Measurements from ENCODE around the gene MBOAT7.
"Not testable (repeated sequence)": the region's sequence is repeated elsewhere in the genome, so short reads cannot be mapped to it uniquely, and the experiment has no call there.

Gene MBOAT7

DNA sequence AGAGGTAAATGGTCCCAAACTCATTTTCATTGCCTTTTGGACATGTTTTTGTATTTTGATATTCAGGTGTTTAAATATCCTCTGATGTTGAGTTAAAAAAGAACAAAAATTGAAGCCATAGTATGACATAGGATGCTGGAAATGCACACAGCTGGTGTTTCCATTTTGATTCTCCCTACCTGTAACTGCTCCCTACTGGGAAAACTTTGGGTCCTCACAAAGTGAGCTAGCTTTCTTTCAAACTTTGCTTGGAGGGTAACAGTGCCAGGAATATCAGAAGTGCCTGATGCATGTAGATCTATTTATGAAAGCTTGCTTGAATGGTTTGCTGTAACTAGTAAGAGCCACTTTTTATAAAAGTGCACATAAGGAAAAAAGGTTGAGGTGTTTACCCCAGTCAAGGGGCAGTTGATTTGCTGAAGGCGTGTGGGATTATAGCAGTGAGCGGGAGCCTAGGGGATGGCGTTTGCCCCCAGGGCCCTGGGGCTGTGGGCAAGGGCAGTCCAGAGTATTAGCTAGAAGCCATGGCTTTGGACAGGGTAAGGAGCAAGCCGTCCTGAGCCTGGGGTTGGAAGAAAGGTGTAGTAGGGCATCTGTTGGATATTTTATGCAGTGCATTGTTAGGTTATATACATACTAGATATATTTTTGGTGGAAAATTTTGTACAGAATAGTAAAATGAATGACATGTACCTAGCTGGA lies 15.5 kb upstream of the MBOAT7 start:
- Histone ChIP-seq H3K4me3 (no peak overlapping the region), H3K27me3 (ENCODE audit: low read depth) (no peaks in the 10 kb centered on the region), H3K9me3 (no peaks in the 10 kb centered on the region), H3K4me1 (peaks cover 36% of the 10 kb centered on the region), H3K36me3 (replicated peaks) (peaks cover 77% of the 10 kb centered on the region)
- DNase-seq (ENCODE audit: low spot score in 2 of 2): no peak
- in situ Hi-C loops (cut with MboI; ENCODE audit: low sequenced_read_pairs): no loop called here

DNA sequence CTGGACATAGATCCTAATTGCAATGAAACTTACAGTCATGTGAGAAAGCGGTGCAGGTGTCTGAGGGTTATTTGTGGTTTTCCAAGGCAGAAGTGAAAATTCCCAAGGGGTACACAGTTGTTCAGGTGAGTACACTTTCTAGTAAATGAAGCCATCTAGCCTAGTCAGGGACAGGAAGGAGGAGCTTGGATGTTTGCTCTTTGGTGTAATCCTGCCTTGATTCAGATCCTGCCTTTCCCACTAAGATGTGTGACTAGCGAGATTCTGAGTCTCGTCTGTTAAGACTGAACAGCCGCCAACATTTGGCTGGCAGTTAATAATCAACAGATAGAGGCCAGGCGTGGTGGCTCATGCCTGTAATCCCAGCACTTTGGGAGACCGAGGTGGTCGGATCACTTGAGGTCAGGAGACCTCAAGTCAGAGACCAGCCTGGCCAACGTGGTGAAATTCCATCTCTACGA lies 13.8 kb upstream of the MBOAT7 start:
- Histone ChIP-seq H3K36me3 (replicated peaks) (peaks cover 74% of the 10 kb centered on the region), H3K4me3 (peak overlapping the region; percentile 79; the same call in 1 of the 2 replicates), H3K9me3 (no peaks in the 10 kb centered on the region), H3K4me1 (peaks cover 29% of the 10 kb centered on the region), H3K27me3 (ENCODE audit: low read depth) (no peaks in the 10 kb centered on the region)
- DNase-seq (ENCODE audit: low spot score in 2 of 2): no peak
- in situ Hi-C loops (cut with MboI; ENCODE audit: low sequenced_read_pairs): no loop called here

DNA sequence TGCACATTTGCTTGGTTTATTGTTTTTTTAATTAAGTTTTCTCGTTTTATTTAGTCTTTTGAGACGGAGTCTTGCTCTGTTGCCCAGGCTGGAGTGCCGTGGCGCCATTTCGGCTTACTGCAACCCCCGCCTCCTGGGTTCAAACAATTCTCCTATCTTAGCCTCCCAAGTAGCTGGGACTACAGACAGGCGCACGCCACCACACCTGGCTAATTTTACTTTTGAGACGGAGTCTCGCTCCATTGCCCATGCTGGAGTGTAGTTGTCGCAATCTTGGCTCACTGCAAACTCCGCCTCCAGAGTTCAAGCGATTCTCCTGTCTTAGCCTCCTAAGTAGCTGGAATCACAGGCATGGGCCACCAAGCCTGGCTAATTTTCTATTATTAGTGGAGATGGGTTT lies 12.6 kb upstream of the MBOAT7 start:
- H3K36me3 ChIP-seq (replicated peaks): peaks cover 62% of the 10 kb centered on the region

DNA sequence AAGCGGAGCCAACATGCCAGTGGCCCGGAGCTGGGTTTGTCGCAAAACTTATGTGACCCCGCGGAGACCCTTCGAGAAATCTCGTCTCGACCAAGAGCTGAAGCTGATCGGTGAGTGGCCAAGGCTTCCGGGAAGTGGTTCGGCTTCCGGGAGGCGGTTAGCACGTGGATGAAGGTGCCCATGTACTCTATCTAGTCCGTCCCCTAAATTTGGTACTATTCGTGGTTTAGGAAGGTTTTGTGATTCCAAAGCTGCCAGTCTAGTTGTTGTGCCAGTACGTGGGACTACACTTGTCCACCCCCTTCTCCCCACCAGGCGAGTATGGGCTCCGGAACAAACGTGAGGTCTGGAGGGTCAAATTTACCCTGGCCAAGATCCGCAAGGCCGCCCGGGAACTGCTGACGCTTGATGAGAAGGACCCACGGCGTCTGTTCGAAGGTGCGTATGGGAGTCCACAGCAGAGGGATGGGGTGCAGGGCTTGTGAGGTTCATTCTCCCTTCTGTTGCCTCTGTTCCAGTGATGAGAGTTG lies 11.9 kb upstream of the MBOAT7 start:
- Histone ChIP-seq H3K4me3 (peak overlapping the region; percentile 79), H3K4me1 (peaks cover 29% of the 10 kb centered on the region), H3K36me3 (replicated peaks) (peaks cover 55% of the 10 kb centered on the region), H3K27me3 (ENCODE audit: low read depth) (no peaks in the 10 kb centered on the region), H3K9me3 (no peaks in the 10 kb centered on the region)
- in situ Hi-C loops (cut with MboI; ENCODE audit: low sequenced_read_pairs): no loop called here
- no peak for DNase-seq (ENCODE audit: low spot score in 2 of 2)

More for the DNA sequence above, 12.6 kb upstream of the MBOAT7 start:
- H3K4me1 ChIP-seq: peaks cover 29% of the 10 kb centered on the region
- no peaks in the 10 kb centered on the region for H3K9me3 ChIP-seq
- peak overlapping the region; percentile 79 for H3K4me3 ChIP-seq
- no peak for DNase-seq (ENCODE audit: low spot score in 2 of 2)
- no peaks in the 10 kb centered on the region for H3K27me3 ChIP-seq (ENCODE audit: low read depth)
- in situ Hi-C loops (cut with MboI; ENCODE audit: low sequenced_read_pairs): no loop called here

DNA sequence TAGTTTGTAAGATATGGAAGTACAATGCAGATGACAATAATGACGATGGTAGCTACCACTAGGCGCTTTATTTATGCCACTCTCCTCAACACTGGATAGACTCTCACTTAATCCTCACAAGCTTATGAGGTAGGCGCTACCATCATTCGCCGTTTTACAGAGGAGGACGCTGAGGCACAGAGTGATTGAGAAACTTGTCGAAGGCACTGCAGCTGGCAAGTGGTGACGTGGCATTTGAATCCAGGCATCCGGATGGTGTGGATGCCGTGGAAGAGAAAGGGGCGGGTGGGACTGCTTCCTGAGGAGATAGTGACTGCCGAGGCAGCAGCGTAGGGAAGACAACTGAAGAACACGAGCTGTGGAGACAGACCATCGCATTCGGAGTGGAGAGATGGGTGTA lies 10.0 kb upstream of the MBOAT7 start:
- Histone ChIP-seq H3K36me3 (replicated peaks) (peaks cover 39% of the 10 kb centered on the region), H3K4me3 (no peak overlapping the region), H3K9me3 (no peaks in the 10 kb centered on the region), H3K27me3 (ENCODE audit: low read depth) (no peaks in the 10 kb centered on the region), H3K4me1 (peaks cover 28% of the 10 kb centered on the region)
- DNase-seq (ENCODE audit: low spot score in 2 of 2): no peak
- in situ Hi-C loops (cut with MboI; ENCODE audit: low sequenced_read_pairs): loop anchor here (25.0 kb wide), 1 partner anchor 1463 kb away; the partner anchor contains the start of gene U2AF2

DNA sequence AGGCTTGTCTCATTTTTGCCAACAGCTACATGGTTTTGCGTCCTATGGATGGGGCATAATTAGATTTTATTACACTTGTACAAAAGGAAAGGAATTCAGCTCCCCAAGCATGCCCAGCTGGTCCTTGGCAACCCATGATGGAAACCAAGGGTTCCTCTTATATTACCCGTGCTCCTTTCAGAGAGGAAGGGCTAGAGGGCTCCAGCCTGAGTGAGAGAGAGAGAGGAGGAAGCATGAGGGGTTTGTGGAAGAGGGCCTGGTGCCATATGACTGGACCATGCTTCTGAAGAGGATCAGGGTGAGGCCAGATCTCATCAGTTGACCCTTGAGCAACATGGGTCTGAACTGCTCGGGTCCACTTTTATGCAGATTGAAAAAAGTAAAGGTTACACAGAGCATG lies 7.7 kb upstream of the MBOAT7 start:
- Histone ChIP-seq H3K27me3 (ENCODE audit: low read depth) (no peaks in the 10 kb centered on the region), H3K4me3 (no peak overlapping the region), H3K4me1 (peaks cover 12% of the 10 kb centered on the region), H3K36me3 (replicated peaks) (peaks cover 32% of the 10 kb centered on the region), H3K9me3 (no peaks in the 10 kb centered on the region)
- no peak for DNase-seq (ENCODE audit: low spot score in 2 of 2)
- in situ Hi-C loops (cut with MboI; ENCODE audit: low sequenced_read_pairs): loop anchor here (25.0 kb wide), 1 partner anchor 1465 kb away; the partner anchor contains the start of gene U2AF2

DNA sequence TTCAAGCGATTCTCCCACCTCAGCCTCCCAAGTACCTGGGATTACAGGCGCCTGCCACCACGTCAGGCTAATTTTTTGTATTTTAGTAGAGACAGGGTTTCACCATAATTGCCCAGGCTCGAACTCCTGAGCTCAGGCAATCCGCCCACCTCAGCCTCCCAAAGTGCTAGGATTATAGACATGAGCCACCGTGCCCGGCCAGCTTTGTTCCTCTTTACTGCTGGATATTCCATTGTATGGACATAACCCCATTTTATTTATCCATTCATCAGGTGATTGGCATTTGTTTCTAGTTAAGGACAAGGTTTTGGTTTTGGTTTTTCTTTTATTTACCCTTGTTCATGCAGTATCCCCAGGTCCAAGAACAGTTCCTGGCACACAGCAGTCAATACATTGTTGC lies 7.2 kb upstream of the MBOAT7 start:
- no peak for DNase-seq (ENCODE audit: low spot score in 2 of 2)
- no peaks in the 10 kb centered on the region for H3K27me3 ChIP-seq (ENCODE audit: low read depth)
- peaks cover 8% of the 10 kb centered on the region for H3K4me1 ChIP-seq
- peaks cover 26% of the 10 kb centered on the region for H3K36me3 ChIP-seq (replicated peaks)
- no peaks in the 10 kb centered on the region for H3K9me3 ChIP-seq
- in situ Hi-C loops (cut with MboI; ENCODE audit: low sequenced_read_pairs): loop anchor here (25.0 kb wide), 1 partner anchor 1466 kb away; the partner anchor contains the start of gene U2AF2
- H3K4me3 ChIP-seq: no peak overlapping the region

DNA sequence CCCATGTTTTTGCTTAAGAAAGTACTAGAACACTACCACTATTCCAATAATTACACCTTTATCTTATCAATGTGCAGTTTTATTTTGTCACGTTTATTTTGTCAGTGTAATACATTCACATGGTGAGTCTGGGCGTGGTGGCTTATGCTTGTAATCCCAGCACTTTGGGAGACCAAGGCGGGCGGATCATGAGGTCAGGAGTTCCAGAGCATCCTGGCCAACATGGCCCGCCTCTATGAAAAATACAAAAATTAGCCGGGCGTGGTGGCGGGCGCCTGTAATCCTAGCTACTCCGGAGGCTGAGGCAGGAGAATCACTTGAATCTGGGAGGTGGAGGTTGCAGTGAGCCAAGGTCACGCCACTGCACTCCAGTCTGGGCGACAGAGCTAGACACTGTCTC lies 5.1 kb upstream of the MBOAT7 start:
- not testable (repeated sequence) for H3K27me3 ChIP-seq (ENCODE audit: low read depth); H3K4me1 ChIP-seq; DNase-seq (ENCODE audit: low spot score in 2 of 2); H3K4me3 ChIP-seq; H3K9me3 ChIP-seq
- in situ Hi-C loops (cut with MboI; ENCODE audit: low sequenced_read_pairs): loop anchor here (25.0 kb wide), 1 partner anchor 1468 kb away; the partner anchor contains the start of gene U2AF2
- peaks cover 18% of the 10 kb centered on the region for H3K36me3 ChIP-seq (replicated peaks)

DNA sequence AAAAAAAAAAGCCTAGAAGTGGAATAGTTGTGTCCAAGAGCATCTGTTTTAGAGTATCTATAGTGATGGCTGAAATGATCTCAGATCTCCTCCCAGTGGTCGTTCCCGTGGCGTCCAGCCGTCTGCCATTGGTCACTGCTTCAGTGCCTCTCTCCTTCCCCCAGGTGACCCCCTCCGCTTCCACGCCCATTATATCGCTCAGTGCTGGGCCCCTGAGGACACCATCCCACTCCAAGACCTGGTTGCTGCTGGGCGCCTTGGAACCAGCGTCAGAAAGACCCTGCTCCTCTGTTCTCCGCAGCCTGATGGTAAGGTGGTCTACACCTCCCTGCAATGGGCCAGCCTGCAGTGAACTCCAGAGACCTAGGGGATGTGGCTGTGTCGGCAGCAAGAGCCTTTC lies 3.6 kb upstream of the MBOAT7 start:
- Histone ChIP-seq H3K4me3 (no peak overlapping the region), H3K36me3 (replicated peaks) (peaks cover 18% of the 10 kb centered on the region), H3K4me1 (peaks cover 6% of the 10 kb centered on the region; the same call in 1 of the 2 replicates), H3K27me3 (ENCODE audit: low read depth) (no peaks in the 10 kb centered on the region), H3K9me3 (no peaks in the 10 kb centered on the region)
- DNase-seq (ENCODE audit: low spot score in 2 of 2): no peak
- in situ Hi-C loops (cut with MboI; ENCODE audit: low sequenced_read_pairs): loop anchor here (25.0 kb wide), 1 partner anchor 1469 kb away; the partner anchor contains the start of gene U2AF2

DNA sequence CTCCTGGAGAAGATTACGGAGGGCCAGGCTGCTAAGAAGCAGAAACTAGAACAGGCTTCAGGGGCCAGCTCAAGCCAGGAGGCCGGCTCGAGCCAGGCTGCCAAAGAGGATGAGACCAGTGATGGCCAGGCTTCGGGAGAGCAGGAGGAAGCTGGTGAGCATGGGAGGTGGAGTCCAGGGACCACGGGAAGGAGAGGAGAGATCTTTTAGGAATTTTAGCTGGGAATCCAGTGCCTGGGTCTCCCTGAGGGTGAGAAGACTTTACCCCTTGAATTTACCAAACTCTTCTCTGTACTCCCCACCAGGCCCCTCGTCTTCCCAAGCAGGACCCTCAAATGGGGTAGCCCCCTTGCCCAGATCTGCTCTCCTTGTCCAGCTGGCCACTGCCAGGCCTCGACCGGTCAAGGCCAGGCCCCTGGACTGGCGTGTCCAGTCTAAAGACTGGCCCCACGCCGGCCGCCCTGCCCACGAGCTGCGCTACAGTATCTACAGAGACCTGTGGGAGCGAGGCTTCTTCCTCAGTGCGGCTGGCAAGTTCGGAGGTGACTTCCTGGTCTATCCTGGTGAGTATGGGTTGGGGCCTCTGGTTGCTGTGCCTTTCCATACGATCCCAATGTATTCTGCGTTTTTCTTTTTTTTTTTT lies 2.6 kb upstream of the MBOAT7 start:
- in situ Hi-C loops (cut with MboI; ENCODE audit: low sequenced_read_pairs): loop anchor here (25.0 kb wide), 1 partner anchor 1470 kb away; the partner anchor contains the start of gene U2AF2
- Histone ChIP-seq H3K9me3 (no peaks in the 10 kb centered on the region), H3K4me3 (peak overlapping the region; percentile 99), H3K4me1 (peaks cover 6% of the 10 kb centered on the region; the same call in 1 of the 2 replicates), H3K36me3 (replicated peaks) (peaks cover 22% of the 10 kb centered on the region), H3K27me3 (ENCODE audit: low read depth) (no peaks in the 10 kb centered on the region)
- no peak for DNase-seq (ENCODE audit: low spot score in 2 of 2)

DNA sequence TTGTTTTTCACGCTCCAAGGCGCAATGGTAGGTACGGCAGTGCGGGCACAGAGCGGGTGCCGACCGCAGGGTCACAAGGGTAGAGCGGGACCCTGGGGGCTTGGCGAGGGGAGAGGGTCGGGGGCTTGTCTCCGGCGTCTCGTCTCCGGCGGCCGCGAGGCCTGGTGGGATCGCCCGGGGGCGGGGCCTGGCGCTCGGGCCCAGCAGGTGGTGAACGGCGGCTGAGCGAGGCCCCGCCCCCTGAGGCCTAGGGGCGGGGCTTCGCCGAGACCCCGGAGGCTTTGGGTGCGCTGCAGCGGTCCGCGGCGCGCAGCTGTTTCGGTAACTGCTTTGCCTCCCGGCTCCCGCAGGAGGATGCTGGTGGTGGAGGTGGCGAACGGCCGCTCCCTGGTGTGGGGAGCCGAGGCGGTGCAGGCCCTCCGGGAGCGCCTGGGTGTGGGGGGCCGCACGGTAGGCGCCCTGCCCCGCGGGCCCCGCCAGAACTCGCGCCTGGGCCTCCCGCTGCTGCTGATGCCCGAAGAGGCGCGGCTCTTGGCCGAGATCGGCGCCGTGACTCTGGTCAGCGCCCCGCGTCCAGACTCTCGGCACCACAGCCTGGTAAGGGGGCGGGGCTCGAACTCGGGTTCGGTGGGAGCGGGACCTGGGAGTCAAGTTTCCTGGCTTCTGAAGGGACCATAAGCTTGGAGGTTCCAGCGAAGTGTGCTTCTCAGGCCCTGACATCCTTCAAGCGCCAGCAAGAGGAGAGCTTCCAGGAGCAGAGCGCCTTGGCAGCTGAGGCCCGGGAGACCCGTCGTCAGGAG lies 1.8 kb upstream of the MBOAT7 start, which contains the start of gene TSEN34:
TSS of gene TSEN34 (plus strand) at position 298 of the 800 bp plus-strand sequence. CDS start at position 355, 57 bp downstream.
- Histone ChIP-seq H3K9me3 (no peaks in the 10 kb centered on the region), H3K27me3 (ENCODE audit: low read depth) (no peaks in the 10 kb centered on the region), H3K36me3 (replicated peaks) (peaks cover 27% of the 10 kb centered on the region), H3K4me1 (peaks cover 6% of the 10 kb centered on the region; the same call in 1 of the 2 replicates), H3K4me3 (peak within 1 kb of the TSS; percentile 99)
- in situ Hi-C loops (cut with MboI; ENCODE audit: low sequenced_read_pairs): loop anchor here (25.0 kb wide), 1 partner anchor 1471 kb away; the partner anchor contains the start of gene U2AF2
- DNase-seq (ENCODE audit: low spot score in 2 of 2): peak; percentile 83 to 91

DNA sequence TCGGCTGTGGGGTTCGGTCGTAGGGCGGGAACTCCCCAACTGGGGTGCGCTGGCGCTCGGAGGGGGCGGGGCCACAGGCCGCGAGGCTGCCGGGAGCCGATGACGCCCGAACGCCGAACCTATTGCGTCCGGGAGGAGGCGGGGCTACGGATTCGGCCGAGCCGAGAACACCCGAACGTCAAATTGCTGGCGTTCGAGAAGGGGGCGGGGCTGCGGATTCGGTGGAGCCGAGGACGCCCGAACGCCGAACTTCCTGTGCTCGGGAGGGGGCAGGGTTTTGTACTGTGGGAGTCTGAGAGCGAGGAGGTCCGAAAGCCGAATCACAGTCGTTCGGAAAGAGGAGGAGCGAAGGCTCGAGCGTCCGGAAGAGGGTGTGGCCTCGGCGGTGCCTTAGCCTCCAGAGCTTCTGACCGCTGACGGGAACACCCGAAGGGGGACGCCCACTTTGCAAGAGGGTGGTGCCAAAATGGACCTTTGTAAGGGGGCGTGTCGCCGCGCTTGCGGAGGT lies 1.2 kb upstream of the MBOAT7 start:
- H3K36me3 ChIP-seq (replicated peaks): peaks cover 27% of the 10 kb centered on the region
- H3K4me3 ChIP-seq: peak overlapping the region; percentile 99
- no peaks in the 10 kb centered on the region for H3K9me3 ChIP-seq
- peak; percentile 97 to 100 for DNase-seq (ENCODE audit: low spot score in 2 of 2)
- peaks cover 6% of the 10 kb centered on the region; the same call in 1 of the 2 replicates for H3K4me1 ChIP-seq
- in situ Hi-C loops (cut with MboI; ENCODE audit: low sequenced_read_pairs): loop anchor here (25.0 kb wide), 1 partner anchor 1472 kb away; the partner anchor contains the start of gene U2AF2
- no peaks in the 10 kb centered on the region for H3K27me3 ChIP-seq (ENCODE audit: low read depth)

Measured in HAP-1 (cell line).